Panc1 (cell line): ENCODE results near the gene LRRFIP2. TPM values are rescaled to one million over a fixed set of nuclear protein-coding genes. Genes with fewer than 3 reads are reported as not detected.

Source experiments
- ATAC-seq: fragments of 200-7000 bp; cut with Tn5 transposase; 2 replicates; pipeline ENCODE4 v1.9.1; 2020; ENCODE audit warnings: mild to moderate bottlenecking, moderate library complexity
- BruUV-seq: library from RNA; stranded (reverse); fragments of 400-500 nt; replicated peaks from 2 replicates; lab custom pipeline; 2021; lab: Mats Ljungman, UMichigan
- CTCF ChIA-PET: fragments of 300-600 bp; sonication (Branson Sonifier 250); formaldehyde crosslinking; loops from one replicate; lab custom pipeline; 2022; ENCODE audit warnings: antibody characterized with exemption; lab: Charles Lee
- POLR2A ChIA-PET: fragments of 300-600 bp; sonication (Branson Sonifier 250); formaldehyde crosslinking; loops from one replicate; lab custom pipeline; 2022; ENCODE audit warnings: antibody characterized with exemption; lab: Charles Lee
- DNase-seq: peaks from one replicate; pipeline ENCODE4 v3.0.0-alpha.2; 2010; ENCODE audit warnings: low read depth, low spot score
- H3K27ac ChIP-seq: 2 replicates; pipeline ENCODE4 v1.5.1; 2011; ENCODE audit warnings: mild to moderate bottlenecking, low read length, inconsistent platforms
- H3K27me3 ChIP-seq: fragments of 200-500 bp; sonication (Bioruptor generic); 2 replicates; pipeline ENCODE4 v1.6.0; 2014; ENCODE audit warnings: low read length, inconsistent platforms; ENCODE audit not compliant: control insufficient read depth, insufficient read depth
- H3K36me3 ChIP-seq: fragments of 200-500 bp; sonication (Bioruptor generic); 2 replicates; pipeline ENCODE4 v1.5.1; 2014; ENCODE audit warnings: inconsistent platforms, mild to moderate bottlenecking, low read length, moderate library complexity; ENCODE audit not compliant: control insufficient read depth, insufficient read depth
- H3K4me1 ChIP-seq: 2 replicates; pipeline ENCODE4 v1.5.1; 2011; ENCODE audit warnings: inconsistent platforms, mild to moderate bottlenecking, low read length, moderate library complexity; ENCODE audit not compliant: control insufficient read depth, insufficient read depth
- H3K4me3 ChIP-seq, 2 experiments: 2 replicates each; pipeline ENCODE4 v1.5.1; 2011 to 2012; ENCODE audit warnings: low read depth in 2 of 2, low read length in 2 of 2, mild to moderate bottlenecking in 2 of 2, inconsistent platforms in 1 of 2, moderate library complexity in 1 of 2
- H3K9me3 ChIP-seq: fragments of 200-500 bp; sonication (Bioruptor generic); 2 replicates; pipeline ENCODE4 v1.5.1; 2014; ENCODE audit warnings: low read depth, mild to moderate bottlenecking, inconsistent platforms, low read length, moderate library complexity; ENCODE audit not compliant: control insufficient read depth, insufficient read depth
- POLR2AphosphoS5 ChIP-seq: IDR thresholded peaks from 2 replicates; pipeline ENCODE4 v1.6.1; 2012; ENCODE audit warnings: mild to moderate bottlenecking, low read depth, low read length, moderate library complexity
- SIN3A ChIP-seq: IDR thresholded peaks from 2 replicates; pipeline ENCODE4 v1.6.1; 2012; ENCODE audit warnings: low read depth, mild to moderate bottlenecking, low read length, moderate library complexity, borderline replicate concordance; ENCODE audit not compliant: insufficient read depth
- TCF7L2 ChIP-seq: IDR thresholded peaks from 2 replicates; pipeline ENCODE4 v1.6.1; 2011; ENCODE audit warnings: mild to moderate bottlenecking, low read depth, low read length, inconsistent platforms
- in situ Hi-C: cut with HindIII; loops from 2 replicates; pipeline ENCODE4 v1.10.0; 2016; ENCODE audit warnings: low sequenced_read_pairs, low pct_unique_long_range_greater_than_20kb
- intact Hi-C: fragments of 100-400 bp; cut with micrococcal nuclease; formaldehyde crosslinking; loops from one replicate; pipeline ENCODE4 v1.10.0; 2022; ENCODE audit not compliant: unreplicated experiment
- total RNA-seq: library from RNA; stranded (reverse); gene quantifications from one replicate; pipeline ENCODE4 v1.2.1, GENCODE V29; 2021; ENCODE audit not compliant: unreplicated experiment
- TF ChIP-seq, protein P1 (sequence below): fragments of 450-650 bp; IDR thresholded peaks from 2 replicates; pipeline ENCODE4 v1.5.1; 2017; ENCODE audit warnings: mild to moderate bottlenecking
- TF ChIP-seq, protein P2 (sequence below), 2 experiments: IDR thresholded peaks; 2 replicates each; pipeline ENCODE4 v1.6.1; 2011 to 2012; ENCODE audit warnings: low read depth in 2 of 2, control low read depth in 1 of 2, low read length in 1 of 2, mild to moderate bottlenecking in 1 of 2, moderate library complexity in 1 of 2; ENCODE audit not compliant: insufficient read depth in 1 of 2

LRRFIP2 gene
- total RNA-seq, 1 experiment from 2014 or later: 32.3 TPM

DNA sequence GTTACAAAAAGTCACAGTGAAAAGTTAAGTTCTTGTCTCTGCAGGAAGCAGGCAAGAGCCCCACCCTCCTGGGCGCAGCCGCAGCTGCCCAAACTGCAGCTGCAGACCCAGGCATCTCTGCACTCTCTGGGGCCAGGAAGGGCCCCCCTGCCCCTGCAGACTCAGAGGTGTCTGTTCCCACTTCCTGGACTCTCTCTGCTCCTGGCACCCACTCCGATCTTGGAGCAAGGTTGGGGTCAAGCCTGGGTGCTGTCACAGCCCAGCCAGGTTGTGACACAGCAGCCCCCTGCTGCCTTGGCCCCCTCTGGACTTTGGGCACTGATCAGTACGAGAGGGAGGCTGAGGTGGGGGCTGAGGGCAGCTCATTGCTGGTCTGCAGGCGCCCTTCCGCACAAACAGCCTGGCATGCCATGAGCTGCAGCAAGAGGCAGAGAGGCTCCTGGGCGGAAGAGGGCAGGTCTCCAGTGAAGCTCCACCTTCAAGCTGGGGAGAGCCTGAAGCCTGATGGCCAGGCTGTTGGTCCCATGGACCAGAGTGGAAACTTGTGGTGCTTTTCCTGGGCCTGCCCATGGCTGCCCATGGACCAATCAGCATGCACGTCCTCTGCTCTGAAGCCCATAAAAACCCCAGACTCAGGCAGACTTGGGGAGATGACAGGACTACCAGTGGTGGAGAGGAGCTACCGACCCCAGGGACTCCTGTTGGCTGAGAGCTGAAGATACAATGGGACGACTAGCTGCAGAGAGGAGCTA lies 42.9 kb upstream of the LRRFIP2 start:
- ATAC-seq (no peak), DNase-seq (no peak)
- Histone ChIP-seq H3K27ac (no peak overlapping the region), H3K9me3 (no peaks in the 10 kb centered on the region), H3K4me1 (peaks cover 4% of the 10 kb centered on the region; the same call in 1 of the 2 replicates), H3K36me3 (no peaks in the 10 kb centered on the region), H3K4me3 (no peak overlapping the region), H3K27me3 (no peaks in the 10 kb centered on the region)
- TF ChIP-seq SIN3A (no peak), POLR2AphosphoS5 (no peak), TCF7L2 (no peak)
- TF ChIP-seq, protein P1, sequence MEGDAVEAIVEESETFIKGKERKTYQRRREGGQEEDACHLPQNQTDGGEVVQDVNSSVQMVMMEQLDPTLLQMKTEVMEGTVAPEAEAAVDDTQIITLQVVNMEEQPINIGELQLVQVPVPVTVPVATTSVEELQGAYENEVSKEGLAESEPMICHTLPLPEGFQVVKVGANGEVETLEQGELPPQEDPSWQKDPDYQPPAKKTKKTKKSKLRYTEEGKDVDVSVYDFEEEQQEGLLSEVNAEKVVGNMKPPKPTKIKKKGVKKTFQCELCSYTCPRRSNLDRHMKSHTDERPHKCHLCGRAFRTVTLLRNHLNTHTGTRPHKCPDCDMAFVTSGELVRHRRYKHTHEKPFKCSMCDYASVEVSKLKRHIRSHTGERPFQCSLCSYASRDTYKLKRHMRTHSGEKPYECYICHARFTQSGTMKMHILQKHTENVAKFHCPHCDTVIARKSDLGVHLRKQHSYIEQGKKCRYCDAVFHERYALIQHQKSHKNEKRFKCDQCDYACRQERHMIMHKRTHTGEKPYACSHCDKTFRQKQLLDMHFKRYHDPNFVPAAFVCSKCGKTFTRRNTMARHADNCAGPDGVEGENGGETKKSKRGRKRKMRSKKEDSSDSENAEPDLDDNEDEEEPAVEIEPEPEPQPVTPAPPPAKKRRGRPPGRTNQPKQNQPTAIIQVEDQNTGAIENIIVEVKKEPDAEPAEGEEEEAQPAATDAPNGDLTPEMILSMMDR: no peak
- TF ChIP-seq, protein P2, sequence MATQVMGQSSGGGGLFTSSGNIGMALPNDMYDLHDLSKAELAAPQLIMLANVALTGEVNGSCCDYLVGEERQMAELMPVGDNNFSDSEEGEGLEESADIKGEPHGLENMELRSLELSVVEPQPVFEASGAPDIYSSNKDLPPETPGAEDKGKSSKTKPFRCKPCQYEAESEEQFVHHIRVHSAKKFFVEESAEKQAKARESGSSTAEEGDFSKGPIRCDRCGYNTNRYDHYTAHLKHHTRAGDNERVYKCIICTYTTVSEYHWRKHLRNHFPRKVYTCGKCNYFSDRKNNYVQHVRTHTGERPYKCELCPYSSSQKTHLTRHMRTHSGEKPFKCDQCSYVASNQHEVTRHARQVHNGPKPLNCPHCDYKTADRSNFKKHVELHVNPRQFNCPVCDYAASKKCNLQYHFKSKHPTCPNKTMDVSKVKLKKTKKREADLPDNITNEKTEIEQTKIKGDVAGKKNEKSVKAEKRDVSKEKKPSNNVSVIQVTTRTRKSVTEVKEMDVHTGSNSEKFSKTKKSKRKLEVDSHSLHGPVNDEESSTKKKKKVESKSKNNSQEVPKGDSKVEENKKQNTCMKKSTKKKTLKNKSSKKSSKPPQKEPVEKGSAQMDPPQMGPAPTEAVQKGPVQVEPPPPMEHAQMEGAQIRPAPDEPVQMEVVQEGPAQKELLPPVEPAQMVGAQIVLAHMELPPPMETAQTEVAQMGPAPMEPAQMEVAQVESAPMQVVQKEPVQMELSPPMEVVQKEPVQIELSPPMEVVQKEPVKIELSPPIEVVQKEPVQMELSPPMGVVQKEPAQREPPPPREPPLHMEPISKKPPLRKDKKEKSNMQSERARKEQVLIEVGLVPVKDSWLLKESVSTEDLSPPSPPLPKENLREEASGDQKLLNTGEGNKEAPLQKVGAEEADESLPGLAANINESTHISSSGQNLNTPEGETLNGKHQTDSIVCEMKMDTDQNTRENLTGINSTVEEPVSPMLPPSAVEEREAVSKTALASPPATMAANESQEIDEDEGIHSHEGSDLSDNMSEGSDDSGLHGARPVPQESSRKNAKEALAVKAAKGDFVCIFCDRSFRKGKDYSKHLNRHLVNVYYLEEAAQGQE (IDR thresholded peaks at IDR 0.05; ENCODE audit: insufficient read depth in 1 of 2, low read depth in 2 of 2, low read length in 1 of 2): no peak
- CTCF ChIA-PET: no interaction called here
- POLR2A ChIA-PET: interaction anchor here (0.6 kb wide), 1 partner anchor 39 kb away, joined by 4 read pairs; no protein-coding TSS in a partner anchor
- in situ Hi-C loops: no loop called here
- no TSS peak for BruUV-seq
- intact Hi-C loops: no loop called here

DNA sequence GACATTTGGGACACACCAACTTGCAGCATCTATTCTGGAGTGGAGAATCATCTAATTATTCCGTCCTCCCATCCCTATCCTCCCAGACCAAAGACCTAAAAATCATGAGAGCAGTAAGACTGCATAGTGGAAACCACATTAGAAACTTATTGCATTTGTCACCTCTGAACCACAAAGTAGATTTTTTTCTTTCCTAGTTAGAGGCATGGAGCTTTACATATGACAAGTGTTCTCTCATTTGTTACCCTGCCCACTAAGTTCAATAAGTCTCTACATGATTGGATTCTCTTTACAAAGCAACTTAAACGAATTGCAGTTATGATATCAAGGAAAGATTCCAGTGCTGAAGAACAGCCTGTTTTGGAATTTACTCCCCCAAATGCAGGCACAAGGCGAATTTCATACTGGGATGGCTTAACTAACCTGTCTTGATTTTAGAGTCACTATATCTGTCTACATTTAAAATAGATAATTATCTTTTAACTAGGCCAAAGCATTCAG lies 42.3 kb upstream of the LRRFIP2 start:
- TF ChIP-seq, protein P1: no peak
- TF ChIP-seq SIN3A (no peak), POLR2AphosphoS5 (no peak), TCF7L2 (no peak)
- TF ChIP-seq, protein P2 (IDR thresholded peaks at IDR 0.05; ENCODE audit: insufficient read depth in 1 of 2, low read depth in 2 of 2, low read length in 1 of 2): no peak
- no TSS peak for BruUV-seq
- in situ Hi-C loops (no loop called here), intact Hi-C loops (no loop called here)
- Histone ChIP-seq H3K27me3 (no peaks in the 10 kb centered on the region), H3K4me3 (no peak overlapping the region), H3K27ac (no peak overlapping the region), H3K9me3 (no peaks in the 10 kb centered on the region), H3K36me3 (no peaks in the 10 kb centered on the region), H3K4me1 (peaks cover 4% of the 10 kb centered on the region; the same call in 1 of the 2 replicates)
- DNase-seq: no peak
- CTCF ChIA-PET: no interaction called here
- ATAC-seq: no peak
- POLR2A ChIA-PET: interaction anchor here (0.6 kb wide), 1 partner anchor 38 kb away, joined by 4 read pairs; no protein-coding TSS in a partner anchor
